Upper lobe of left lung (tissue), 6 donors: ENCODE data around the gene ARHGEF10L. TPM values are rescaled to one million over a fixed set of nuclear protein-coding genes. Genes with fewer than 3 reads are reported as not detected.
A peak's percentile ranks its signal among the peaks of the same experiment; 100 is the strongest.

Experiments
- ATAC-seq, 2 donors: fragments of 200-7000 bp; cut with Tn5 transposase; one replicate each; pipeline ENCODE4 v1.9.1; 2022; ENCODE audit warnings: mild to moderate bottlenecking in 2 of 2, moderate library complexity in 2 of 2; ENCODE audit not compliant: low FRiP score in 2 of 2
- DNase-seq, 2 donors: peaks; one replicate each; pipeline ENCODE4 v3.0.0-alpha.2; 2019 to 2020
- H3K27ac ChIP-seq, 4 donors: fragments of 200-600 bp; sonication (generic); one replicate each; pipeline ENCODE4 v1.5.1; 2016 to 2019
- H3K27me3 ChIP-seq, 4 donors: fragments of 200-600 bp; sonication (generic); one replicate each; pipeline ENCODE4 v1.5.1; 2017 to 2019
- H3K36me3 ChIP-seq, 4 donors: fragments of 200-600 bp; sonication (generic); one replicate each; pipeline ENCODE4 v1.5.1; 2016 to 2019
- H3K4me1 ChIP-seq, 4 donors: fragments of 200-600 bp; sonication (generic); one replicate each; pipeline ENCODE4 v1.5.1; 2018 to 2019
- H3K4me3 ChIP-seq, 4 donors: fragments of 200-600 bp; sonication (generic); one replicate each; pipeline ENCODE4 v1.5.1; 2017 to 2019; ENCODE audit warnings: mild to moderate bottlenecking in 2 of 4, moderate library complexity in 1 of 4
- H3K9me3 ChIP-seq, 4 donors: fragments of 200-600 bp; sonication (generic); one replicate each; pipeline ENCODE4 v1.5.1; 2018 to 2019
- CTCF ChIP-seq, 6 experiments: fragments of 450-650 bp in 4 of 6; fragments of 200-600 bp in 2 of 6; sonication (generic) in 2 of 6; IDR thresholded peaks; one replicate each; pipeline ENCODE4 v1.5.1; 2016 to 2019; ENCODE audit warnings: antibody characterized with exemption in 6 of 6
- EP300 ChIP-seq, 4 donors: sonication (generic); formaldehyde crosslinking; IDR thresholded peaks; one replicate each; pipeline ENCODE4 v1.5.1; 2017; ENCODE audit warnings: antibody characterized with exemption in 4 of 4, control low read depth in 2 of 4
- POLR2A ChIP-seq, 4 donors: fragments of 450-650 bp; IDR thresholded peaks; one replicate each; pipeline ENCODE4 v1.5.1; 2016 to 2017; ENCODE audit warnings: antibody characterized with exemption in 4 of 4, mild to moderate bottlenecking in 2 of 4
- POLR2AphosphoS5 ChIP-seq, 2 donors: sonication (generic); formaldehyde crosslinking; IDR thresholded peaks; one replicate each; pipeline ENCODE4 v1.5.1; 2017; ENCODE audit warnings: antibody characterized with exemption in 2 of 2
- WGBS, 2 donors: methylation state at CpG; one replicate each; pipeline ENCODE4 v1.1.5; 2017 to 2018; 5-methylcytosine and 5-hydroxymethylcytosine counted together
- total RNA-seq, 6 donors: library from RNA; depleted of rRNA in 4 of 6; stranded (reverse); fragments of >200 nt in 4 of 6; gene quantifications; one replicate each; pipeline versions ENCODE4 v1.1.0 to v1.2.1, GENCODE V29; 2016 to 2021
- donor health status: DM: no; HTN: no; CAD: no; lungs with moderate emphysema.
- donor health status: DM: no; HTN: yes; CAD: no; lungs with severe emphysema.

Gene ARHGEF10L
- total RNA-seq, 6 donors from 2014 or later = 17.6 to 172 (median 50.0) TPM

GRCh38 chr1:17672226-17672625, 132.7 kb downstream of the ARHGEF10L start:
- DNase-seq (no peak), ATAC-seq (no peak)
- H3K9me3 ChIP-seq = no peaks in the 10 kb centered on the region
- 69 to 74% methylated on average over 12 of the region's 12 CpGs for WGBS, 2 donors
- H3K4me1 ChIP-seq = peaks cover 0 to 5% (median 0%) of the 10 kb centered on the region in 4 donors
- no peak overlapping the region for H3K4me3 ChIP-seq
- peaks cover 0 to 12% (median 2%) of the 10 kb centered on the region in 4 donors for H3K36me3 ChIP-seq
- H3K27me3 ChIP-seq = no peaks in the 10 kb centered on the region
- TF ChIP-seq POLR2A (IDR thresholded peaks at IDR 0.05) = no peak
- TF ChIP-seq POLR2AphosphoS5 (IDR thresholded peaks at IDR 0.05) = no peak
- TF ChIP-seq CTCF (IDR thresholded peaks at IDR 0.05) = no peak
- TF ChIP-seq EP300 (IDR thresholded peaks at IDR 0.05) = no peak
- H3K27ac ChIP-seq = no peak overlapping the region

GRCh38 chr1:17673329-17674072, 134.0 kb downstream of the ARHGEF10L start:
- DNase-seq = peak in 1 of 2 donors; percentile 31
- H3K4me1 ChIP-seq = peaks cover 0 to 3% (median 0%) of the 10 kb centered on the region in 4 donors
- no peak for TF ChIP-seq POLR2A (IDR thresholded peaks at IDR 0.05)
- no peak for TF ChIP-seq POLR2AphosphoS5 (IDR thresholded peaks at IDR 0.05)
- TF ChIP-seq EP300 (IDR thresholded peaks at IDR 0.05) = no peak
- no peak for TF ChIP-seq CTCF (IDR thresholded peaks at IDR 0.05)
- ATAC-seq = peak in 1 of 2 donors; percentile 57
- no peak overlapping the region for H3K27ac ChIP-seq
- H3K36me3 ChIP-seq = peaks cover 0 to 9% (median 4%) of the 10 kb centered on the region in 4 donors
- H3K27me3 ChIP-seq = no peaks in the 10 kb centered on the region
- no peak overlapping the region for H3K4me3 ChIP-seq
- WGBS, 2 donors = 77 to 82% methylated on average over 11 to 13 of the region's 13 CpGs
- no peaks in the 10 kb centered on the region for H3K9me3 ChIP-seq

GRCh38 chr1:17674726-17675500, 135.4 kb downstream of the ARHGEF10L start:
- no peaks in the 10 kb centered on the region for H3K9me3 ChIP-seq
- 67 to 84% methylated on average over 14 of the region's 14 CpGs for WGBS, 2 donors
- H3K27me3 ChIP-seq = no peaks in the 10 kb centered on the region
- no peak overlapping the region for H3K4me3 ChIP-seq
- H3K27ac ChIP-seq = no peak overlapping the region
- peaks cover 0 to 3% (median 0%) of the 10 kb centered on the region in 4 donors for H3K4me1 ChIP-seq
- ATAC-seq = no peak
- TF ChIP-seq EP300 (IDR thresholded peaks at IDR 0.05) (no peak), POLR2A (IDR thresholded peaks at IDR 0.05) (no peak), POLR2AphosphoS5 (IDR thresholded peaks at IDR 0.05) (no peak), CTCF (IDR thresholded peaks at IDR 0.05) (no peak)
- no peak for DNase-seq
- peaks cover 0 to 5% (median 0%) of the 10 kb centered on the region in 4 donors for H3K36me3 ChIP-seq

GRCh38 chr1:17675744-17676143, 136.2 kb downstream of the ARHGEF10L start:
- DNase-seq (no peak), ATAC-seq (no peak)
- no peak for TF ChIP-seq CTCF (IDR thresholded peaks at IDR 0.05)
- TF ChIP-seq POLR2A (IDR thresholded peaks at IDR 0.05) = peak in 1 of 4 donors; percentile 36
- H3K4me1 ChIP-seq = peaks cover 0 to 3% (median 0%) of the 10 kb centered on the region in 4 donors
- peaks cover 0 to 5% (median 0%) of the 10 kb centered on the region in 4 donors for H3K36me3 ChIP-seq
- 94 to 96% methylated on average over 3 of the region's 3 CpGs for WGBS, 2 donors
- no peak overlapping the region for H3K27ac ChIP-seq
- no peak overlapping the region for H3K4me3 ChIP-seq
- H3K9me3 ChIP-seq = no peaks in the 10 kb centered on the region
- H3K27me3 ChIP-seq = no peaks in the 10 kb centered on the region
